TTC549 (cell line): ENCODE measurements around the gene FAM107B.
A peak's percentile ranks its signal among the peaks of the same experiment; 100 is the strongest.
"Not testable (repeated sequence)": the region's sequence is repeated elsewhere in the genome, so short reads cannot be mapped to it uniquely, and the experiment has no call there.

Source experiments
- FAIRE-seq: peaks from 2 replicates; lab custom pipeline; 2012; peaks lifted over from hg19 to GRCh38; lab: Jason Lieb, UNC

Gene FAM107B

DNA sequence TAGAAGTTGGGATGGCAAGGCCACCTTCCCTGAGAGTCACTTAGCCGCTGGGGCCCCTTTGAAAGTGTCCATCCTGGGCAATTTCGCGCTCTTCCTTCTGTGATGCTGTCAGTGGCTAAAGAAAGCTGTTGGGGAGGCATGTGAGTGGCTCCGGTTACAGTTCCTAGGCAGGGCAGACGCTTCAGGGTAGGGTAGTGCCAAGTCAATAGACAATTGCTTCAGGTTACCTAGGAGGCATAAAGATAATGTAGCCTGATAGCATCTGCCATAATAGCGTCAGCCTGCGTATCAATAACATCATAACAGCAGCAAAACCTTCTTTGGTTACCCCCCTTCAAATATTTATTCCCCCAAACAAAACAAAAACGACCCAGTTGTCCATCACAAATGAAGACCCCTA lies at the start of gene FAM107B:
Gene FAM107B, minus strand, starts transcription at position 101 of the 400 bp plus-strand sequence. CDS start 234 bp downstream, outside the sequence.
- no peak for FAIRE-seq

DNA sequence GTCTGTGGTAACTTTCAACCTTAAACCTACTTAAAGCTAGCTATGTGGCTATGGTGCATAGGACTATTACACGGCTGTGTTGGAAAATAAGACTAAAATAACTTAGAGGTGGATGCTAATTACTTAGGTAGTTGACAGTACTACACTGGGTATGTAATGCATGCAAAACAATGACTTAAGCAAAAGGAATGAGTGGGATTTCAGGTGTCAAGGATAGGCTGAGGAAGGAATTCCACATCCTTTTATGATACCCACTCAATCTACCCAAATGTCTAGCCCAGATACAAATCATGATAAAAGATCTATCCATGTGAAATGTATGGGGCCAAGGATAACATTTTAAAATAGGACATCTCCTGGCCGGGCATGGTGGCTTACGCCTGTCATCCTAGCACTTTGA lies 49.3 kb upstream of the FAM107B start:
- FAIRE-seq, result no peak

DNA sequence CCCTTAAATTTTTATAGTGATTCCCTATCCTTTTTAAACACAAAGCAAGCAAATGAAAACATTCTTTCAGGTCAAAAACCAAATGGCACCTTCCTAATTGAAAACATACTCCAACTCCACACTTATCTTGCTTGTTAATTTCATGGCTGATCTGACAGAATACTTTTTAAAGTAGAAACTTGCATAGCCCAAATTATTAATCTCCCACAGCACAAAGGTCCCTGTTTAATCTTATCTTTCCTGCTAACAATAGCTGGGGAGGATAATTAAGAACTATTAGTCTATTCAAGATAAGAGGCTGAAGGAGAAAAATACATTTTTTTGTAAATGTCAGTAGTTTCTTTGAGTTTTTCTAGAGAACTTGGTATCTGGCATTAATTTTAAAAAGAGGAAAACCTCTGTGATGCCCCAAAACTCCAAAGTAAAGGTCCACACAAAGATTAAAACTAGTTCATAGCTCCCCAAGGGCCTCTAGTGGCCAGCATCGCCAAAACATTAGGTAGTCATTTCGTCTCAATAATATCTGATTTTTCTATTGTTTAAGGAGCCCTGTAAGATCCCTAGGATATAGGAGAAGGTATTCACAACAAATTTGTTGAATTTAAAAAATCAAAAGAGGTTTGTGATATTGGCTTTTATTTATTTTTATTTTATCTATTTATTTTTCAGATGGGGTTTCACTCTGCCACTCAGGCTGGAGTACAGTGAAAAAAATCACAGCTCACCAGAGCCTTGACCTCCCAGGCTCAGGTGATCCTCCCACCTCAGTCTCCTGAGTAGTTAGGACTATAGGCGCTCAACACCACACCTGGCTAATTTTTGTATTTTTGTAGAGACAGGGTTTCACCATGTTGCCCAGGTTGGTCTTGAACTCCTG lies 48.4 kb upstream of the FAM107B start:
- peak; percentile 66 for FAIRE-seq

DNA sequence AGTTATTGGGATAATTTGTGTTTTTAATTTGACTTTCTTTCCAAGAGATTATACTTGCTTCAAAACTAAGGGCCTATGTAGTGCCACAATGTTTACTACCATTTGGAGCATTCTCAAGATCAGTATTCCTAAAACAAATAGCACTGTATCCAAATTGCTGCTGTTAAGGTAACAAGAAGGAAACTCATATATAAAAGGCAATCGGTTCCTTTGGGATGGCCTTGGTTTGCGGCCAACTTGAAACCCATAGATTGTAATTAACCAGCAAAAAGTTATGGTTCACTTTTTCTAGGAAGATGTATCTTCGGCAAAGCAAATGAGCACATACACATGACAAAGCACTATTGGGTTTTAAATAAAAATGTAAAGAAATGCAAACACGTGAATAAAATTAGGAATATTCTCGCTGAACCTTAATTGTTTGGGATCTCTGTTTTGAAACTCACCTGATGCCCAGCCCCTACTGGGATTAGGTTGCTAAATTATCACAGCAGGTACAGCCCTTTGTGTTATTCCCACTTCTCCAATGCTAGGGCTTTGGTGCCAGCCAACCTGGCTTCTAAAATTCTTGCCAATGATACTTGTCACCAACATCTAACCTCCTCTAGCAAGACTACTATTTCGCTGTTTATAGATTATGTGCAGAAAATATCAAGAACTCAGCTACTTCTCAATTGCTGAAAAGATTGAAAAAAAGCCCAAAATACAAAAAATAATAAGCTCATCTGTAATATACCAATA lies 47.1 kb upstream of the FAM107B start:
- FAIRE-seq, result no peak

DNA sequence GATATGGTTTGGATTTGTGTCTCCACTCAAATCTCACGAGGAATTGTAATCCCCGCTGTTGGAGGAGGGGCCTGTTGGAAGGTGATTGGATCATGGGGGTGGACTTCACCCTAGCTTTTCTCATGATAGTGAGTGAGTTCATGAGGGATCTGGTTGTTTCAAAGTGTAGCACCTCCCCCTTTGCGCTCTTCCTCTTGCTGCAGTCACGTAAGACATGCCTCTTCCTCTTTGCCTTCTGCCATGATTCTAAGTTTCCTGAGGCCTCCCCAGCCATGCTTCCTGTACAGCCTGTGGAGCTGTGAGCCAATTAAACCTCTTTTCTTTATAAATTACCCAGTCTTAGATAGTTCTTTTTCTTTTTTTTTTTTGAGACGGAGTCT lies 46.1 kb upstream of the FAM107B start:
- FAIRE-seq, result no peak

DNA sequence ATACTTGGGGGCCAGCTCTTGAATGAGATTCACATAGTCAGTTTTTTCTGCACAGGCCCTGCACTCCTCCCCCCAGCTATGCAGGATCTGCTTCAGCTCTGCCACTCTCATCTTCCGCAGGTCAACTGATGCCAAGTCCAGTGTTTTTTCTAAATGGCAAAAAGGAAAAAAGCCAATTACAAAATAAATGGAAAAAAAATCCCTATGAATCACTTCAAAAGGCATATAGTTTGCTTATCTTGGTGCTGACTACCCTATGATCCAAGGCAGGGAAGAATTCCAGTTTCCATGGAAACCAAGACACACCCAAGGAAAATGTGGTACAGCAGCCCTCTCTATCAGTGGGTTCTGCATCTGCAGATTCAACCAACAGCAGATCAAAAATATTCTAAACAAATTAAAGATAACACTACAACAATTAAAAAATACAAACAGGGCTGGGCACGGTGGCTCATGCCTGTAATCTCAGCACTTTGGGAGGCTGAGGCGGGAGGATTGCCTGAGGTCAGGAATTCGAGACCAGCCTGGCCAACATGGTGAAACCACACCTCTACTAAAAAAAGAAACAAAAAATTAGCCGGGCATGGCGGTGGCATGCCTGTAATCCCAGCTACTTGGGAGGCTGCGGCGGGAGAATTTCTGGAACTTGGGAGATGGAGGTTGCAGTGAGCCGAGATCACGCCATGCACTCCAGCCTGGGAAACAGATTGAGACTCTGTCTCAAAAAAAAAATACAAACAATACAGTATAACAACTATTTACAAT lies 45.5 kb upstream of the FAM107B start:
- no peak for FAIRE-seq

DNA sequence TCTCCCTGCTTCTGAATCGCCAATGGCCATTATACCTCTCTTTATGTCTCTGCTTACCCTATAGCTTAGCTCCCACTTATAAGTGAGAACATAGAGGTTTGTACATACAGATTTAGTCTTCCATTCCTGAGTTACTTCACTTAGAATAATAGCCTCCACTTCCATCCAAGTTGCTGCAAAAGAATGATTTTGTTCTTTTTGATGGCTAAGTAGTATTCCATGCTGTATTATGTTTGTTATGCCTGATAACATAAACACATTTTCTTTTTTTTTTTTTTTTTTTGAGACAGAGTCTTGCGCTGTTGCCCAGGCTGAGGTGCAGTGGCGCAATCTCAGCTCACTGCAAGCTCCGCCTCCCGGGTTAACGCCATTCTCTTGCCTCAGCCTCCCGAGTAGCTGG lies 42.0 kb upstream of the FAM107B start:
- FAIRE-seq, result not testable (repeated sequence)

DNA sequence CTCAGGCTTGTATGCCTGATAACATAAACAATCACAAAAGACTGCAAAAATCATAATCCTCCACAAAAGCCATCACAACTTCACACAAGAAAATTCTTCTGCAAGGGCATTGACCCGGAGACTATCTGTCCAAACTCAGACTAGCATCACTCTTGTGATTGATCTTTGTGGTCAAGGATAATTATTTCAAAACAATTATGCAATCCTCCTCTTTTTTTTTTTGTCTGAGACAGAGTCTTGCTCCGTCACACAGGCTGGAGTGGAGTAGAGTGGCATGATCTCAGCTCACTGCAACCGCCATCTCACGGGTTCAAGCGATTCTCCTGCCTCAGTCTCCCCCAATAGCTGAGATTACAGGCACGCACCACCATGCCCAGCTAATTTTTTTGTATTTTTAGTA lies 41.0 kb upstream of the FAM107B start:
- FAIRE-seq, result no peak

DNA sequence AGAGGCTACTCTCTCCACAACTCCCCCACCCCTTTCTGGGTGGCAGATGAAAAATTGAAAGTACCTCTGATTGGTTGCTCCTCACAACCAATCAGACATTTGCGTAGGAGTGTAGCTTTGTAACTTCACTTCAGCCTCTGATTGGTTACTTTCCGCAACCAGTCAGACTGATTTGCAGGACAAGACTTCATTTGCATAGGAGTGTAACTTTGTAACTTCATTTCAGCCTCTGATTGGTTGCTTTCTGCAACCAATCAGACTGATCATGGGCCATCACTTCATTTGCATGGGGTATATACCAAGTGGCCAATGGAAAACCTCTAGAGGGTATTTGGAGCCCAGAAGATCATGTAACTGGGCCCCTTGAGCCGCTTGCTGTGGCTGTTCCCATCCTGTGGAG lies 37.6 kb upstream of the FAM107B start:
- FAIRE-seq, result no peak

DNA sequence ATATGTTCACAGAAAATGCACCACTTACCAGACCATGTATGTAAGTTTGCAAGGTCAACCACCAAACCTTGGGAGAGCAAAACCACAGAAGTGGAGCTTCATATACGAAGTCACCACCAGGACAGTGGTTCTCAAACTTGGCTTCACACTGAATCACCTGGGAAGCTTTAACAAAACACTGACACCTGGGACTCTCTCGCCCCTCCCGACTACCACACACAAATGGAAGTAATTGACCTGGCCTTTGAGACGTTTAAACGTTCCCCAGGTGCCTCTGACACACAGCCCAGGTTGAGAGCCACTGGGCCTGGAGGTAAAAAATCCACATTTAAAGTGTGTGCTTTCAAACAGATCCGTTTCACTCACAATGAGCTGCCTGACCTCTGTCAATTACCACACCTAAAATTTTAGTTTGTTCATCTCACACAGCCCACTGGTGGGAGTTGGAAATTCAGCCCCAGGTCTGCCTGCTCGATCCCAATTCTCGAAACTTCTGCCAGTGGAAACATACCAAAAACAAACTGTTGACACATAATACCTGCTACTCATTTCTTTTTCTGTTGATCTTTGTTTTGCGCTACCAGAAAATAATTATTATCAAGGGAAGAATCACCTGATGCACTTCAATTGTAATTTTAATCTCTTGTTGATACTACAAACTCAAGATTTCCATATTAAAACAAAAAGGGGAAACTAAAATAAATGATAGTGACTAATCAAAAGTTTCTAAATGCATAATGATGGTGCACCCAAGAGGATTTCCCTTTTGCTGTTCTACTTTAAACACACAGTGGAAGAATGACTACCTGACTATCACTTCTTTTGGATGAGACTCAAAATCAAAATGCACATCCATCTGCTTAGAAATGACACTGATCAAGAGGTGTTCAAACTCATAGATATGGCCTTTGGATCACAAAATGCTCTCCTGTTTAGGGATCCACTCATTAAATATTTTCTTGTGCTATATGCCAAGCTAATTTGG lies 36.6 kb upstream of the FAM107B start:
- no peak for FAIRE-seq

DNA sequence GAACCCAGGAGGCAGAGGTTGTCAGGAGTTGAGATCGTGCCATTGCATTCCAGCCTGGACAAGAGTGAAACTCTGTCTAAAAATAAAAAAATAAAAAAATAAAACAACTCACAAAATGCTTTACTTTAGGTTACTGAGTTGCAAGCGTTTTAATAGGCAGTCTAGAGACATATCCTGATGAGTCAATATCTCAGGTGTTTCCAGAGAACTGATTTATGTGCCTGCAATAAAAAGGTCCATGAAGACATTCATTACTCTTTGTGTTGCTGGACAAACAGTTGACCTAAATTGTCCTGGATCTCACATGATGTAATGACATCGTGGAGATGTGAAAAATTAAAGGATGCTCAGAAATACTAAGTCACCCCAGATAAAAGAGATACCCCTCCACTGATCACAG lies 31.6 kb upstream of the FAM107B start:
- FAIRE-seq, result no peak

DNA sequence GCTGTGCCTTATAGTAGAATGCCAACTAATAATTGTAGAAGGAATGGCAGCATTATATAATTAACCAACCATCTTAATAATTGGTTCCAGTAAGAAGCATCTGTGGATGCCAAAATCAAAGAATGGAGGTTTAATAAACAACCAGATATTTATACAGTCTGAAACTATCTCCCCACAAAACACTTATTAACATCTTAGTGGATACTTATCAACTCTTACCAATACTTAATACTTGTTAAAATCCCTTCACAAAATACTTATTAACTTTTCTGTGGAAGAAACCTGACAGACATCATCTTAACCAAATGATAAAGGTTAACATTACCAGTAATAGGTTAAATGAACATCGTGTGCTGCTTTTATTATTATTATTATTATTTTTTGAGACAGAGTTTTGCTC lies 29.1 kb upstream of the FAM107B start:
- FAIRE-seq, result no peak

DNA sequence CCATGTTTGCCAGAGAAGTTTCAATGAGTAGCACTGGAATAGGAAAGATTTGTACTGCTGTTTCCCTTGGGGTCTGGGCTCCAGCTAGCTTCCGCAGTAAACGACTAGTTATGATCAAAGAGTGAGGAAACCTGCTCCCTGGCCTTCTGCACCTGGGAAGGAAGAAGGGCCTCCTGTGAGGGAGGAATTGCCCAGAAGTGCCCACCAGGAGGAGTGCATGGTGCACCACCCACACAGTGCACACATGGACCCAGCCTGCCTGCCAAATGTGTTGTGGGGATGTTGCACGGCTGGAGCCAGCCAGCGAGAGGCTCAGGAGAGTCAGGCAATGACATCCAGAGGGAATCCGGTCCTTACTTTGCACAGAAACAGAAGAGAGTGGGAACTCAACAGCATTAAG lies 27.0 kb upstream of the FAM107B start:
- no peak for FAIRE-seq

DNA sequence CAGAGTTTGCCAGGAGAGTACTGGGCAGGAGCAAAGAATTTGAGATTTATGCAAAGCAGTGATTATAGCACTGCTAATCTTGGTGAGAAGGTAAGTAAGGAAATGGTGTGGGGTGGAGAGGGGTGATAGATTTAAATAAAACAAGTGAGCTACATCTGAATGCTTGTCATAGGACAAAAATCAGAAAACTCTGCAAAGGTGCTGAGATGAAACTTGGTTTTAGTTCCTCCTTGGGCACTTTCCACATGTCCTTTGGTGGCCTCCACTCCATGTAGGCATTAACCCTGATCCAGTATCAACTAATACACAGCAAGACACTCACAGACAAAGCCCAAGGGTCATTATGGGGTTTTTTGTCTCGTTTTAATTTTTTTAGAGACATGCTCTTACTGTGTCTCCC lies 25.7 kb upstream of the FAM107B start:
- FAIRE-seq, result no peak

DNA sequence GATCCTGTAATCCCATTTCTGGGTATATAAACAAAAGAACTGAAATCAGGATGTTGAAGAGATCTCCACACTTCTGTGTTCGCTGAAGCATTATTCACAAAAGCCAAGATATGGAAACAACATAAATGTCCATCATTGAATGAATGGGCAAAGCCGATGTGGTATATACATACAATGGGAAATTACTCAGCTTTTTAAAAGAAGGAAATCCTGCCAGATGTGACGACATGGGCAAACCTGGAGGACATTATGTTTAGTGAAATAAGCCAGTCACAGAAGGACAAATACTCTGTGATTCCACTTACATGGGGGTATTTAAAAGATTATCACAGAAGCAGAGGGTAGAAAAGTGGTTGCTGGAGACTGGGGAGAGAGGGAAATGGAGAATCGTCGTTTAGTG lies 23.9 kb upstream of the FAM107B start:
- no peak for FAIRE-seq

DNA sequence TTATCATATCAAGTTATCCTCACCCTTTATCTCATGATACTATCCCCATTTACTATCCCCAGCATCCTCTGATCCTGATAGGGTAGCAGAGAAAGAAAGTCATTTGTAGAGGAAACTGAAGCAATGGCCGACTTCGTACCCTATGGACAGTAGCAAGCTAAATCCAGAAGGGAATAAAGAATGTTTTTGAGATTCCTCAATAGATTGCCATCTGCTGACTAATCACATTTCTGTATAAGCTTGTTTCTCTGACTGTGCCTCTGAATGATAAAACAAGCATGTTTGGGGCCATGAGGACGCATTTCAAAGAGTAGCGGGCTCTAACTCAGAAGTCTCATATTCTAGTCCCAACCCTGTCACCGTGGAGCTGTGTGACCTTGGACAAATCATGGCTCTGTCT lies 13.2 kb upstream of the FAM107B start:
- no peak for FAIRE-seq

DNA sequence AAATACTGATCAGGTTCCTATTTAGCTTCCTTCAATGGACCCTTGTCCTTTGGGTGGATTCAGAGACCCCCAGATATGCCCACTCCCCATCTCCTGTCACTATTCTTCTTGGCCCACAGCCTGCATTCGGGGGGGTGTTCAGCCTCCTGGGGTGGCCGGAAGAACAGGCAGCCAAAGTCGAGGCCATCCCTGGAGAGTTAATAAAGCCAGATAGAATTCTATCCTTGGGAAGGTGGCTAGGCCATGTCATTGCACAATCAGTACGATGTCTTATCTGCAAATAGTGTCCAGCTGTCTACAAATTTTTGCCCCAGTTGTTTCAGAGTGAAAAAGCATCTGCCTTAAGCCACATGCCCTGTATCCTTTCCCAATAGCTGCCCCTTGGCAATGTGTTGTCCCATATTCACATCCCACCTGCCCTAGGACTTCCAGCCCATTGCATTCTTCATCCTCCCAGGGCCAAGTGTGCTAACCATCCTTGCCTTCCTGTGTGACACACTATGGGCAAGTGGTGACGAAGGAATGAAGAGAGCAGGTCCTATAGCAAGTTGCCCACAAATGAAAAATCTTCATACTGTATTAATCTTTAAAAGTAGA lies 9.9 kb upstream of the FAM107B start:
- FAIRE-seq, result no peak

DNA sequence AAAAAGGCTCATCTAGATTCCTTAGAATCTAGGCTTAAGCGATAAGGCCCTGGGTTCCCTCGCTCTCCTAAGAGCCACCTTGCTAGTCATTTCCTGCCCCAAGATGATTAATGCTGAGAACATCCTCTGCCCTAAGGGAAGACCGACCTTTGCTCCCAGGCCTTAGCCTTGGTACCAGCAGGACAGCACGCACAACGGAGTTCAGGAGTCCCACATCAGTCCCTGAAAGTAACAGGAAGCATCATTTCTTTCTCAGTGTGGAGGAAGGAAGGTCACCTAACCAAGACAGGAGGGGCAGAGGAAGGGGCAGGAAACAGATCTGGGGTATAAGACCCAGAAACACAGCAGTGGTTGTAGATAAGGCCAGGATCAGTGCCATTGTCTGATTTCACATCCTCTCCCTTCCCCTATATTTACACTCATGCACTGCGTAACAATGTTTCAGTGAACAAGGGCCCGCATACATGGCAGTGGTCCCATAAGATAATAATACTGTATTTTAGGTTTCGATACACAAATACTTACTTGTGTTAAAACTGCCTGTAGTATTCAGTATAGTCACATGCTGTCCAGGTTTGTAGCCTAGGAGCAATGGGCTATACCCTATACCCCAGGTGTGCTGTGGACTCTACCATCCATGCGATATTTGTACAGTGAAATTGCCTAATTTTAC lies 8.1 kb upstream of the FAM107B start:
- FAIRE-seq, result no peak

DNA sequence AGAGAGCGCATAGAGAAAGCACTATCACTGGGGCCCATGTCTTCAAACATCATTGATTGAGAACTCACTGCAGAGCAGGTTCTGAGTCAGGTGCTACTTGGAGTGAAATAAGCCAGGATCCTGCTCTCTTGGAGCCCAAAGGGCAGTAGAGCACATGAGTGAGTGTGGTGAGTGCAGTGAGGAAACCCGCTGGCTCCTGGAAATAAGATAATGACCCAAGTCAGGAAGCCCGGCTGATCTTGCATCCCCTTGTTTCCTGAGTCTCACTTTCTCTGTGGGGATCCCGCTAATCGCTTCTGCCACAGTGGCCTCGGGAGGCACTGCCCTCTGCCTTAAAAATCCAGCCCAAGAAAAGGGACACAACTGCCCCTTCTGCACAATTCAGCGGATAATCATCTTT lies 7.1 kb upstream of the FAM107B start:
- FAIRE-seq, result no peak

DNA sequence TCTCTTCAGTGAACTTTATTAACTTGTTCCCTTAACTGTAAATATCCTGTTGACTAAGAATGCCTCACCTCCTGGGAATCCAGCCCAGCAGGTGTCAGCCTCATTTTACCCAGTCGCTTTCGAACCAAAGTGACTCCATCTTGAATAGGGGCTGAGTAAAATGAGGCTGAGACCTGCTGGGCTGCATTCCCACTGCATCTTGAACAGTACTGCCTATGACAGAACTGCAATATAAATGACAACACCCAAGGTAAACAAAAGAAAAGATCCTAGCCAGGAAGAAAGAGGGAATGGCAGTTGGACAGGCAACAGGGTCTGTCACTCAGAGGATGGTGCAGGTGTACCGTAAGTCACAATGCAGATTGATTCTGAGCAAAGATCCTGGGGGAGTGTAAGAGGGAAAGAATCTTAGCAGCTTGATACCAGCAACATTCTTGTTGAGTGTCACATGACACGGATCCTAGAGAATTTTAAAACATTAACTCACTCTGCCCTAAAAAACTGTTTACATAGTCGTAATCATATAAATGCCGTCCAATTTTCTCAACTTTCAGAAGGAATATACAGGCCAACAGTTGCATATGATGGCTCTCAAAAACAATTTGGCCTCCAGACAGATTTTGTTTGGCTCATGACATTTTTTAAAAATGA lies 4.4 kb upstream of the FAM107B start:
- no peak for FAIRE-seq
